ENCODE data around the gene VANGL1. TPM values are rescaled to one million over a fixed set of nuclear protein-coding genes. Genes with fewer than 3 reads are reported as not detected.

VANGL1 gene
- total RNA-seq, 1 experiment from 2014 or later, result 22.7 TPM

DNA sequence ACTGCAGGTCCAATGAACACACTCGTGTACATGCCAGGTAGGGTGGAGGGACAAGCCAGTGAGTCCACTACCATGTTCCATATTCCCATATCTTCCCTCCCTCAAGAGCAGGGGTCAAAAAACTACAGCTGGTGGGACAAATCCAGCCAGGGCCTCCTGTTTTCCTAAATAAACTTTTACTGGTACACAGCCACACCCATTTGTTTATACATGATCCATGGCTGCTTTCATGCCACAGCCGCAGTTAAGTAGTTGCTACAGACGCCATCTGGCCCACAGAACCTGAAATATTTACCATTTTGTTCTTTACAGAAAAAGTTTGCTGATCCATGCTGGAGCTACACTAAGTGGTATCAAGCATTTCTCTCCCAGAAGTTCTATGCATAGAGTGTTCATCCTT, 84.4 kb downstream of the VANGL1 start:
- intact Hi-C loops (cut with micrococcal nuclease; ENCODE audit: unreplicated experiment) (no loop called here), in situ Hi-C loops (cut with HindIII; ENCODE audit: low pct_unique_long_range_greater_than_20kb, low sequenced_read_pairs) (no loop called here)
- no peak overlapping the region for H3K27ac ChIP-seq (ENCODE audit: low read length)
- ATAC-seq (no peak), DNase-seq (ENCODE audit: low read depth, low spot score) (no peak)
- ChIA-PET CTCF (no interaction called here), POLR2A (no interaction called here)
- no peaks in the 10 kb centered on the region for H3K4me1 ChIP-seq (ENCODE audit: control insufficient read depth, insufficient read depth, low read length)
- no peak for TF ChIP-seq POLR2AphosphoS5 (IDR thresholded peaks at IDR 0.05; ENCODE audit: low read depth, low read length)
- TF ChIP-seq REST (IDR thresholded peaks at IDR 0.05; ENCODE audit: insufficient read depth in 1 of 2, low read depth in 2 of 2, low read length in 1 of 2), result no peak
- TF ChIP-seq CTCF (IDR thresholded peaks at IDR 0.05), result no peak
- no peak for TF ChIP-seq SIN3A (IDR thresholded peaks at IDR 0.05; ENCODE audit: borderline replicate concordance, insufficient read depth, low read depth, low read length)
- TF ChIP-seq TCF7L2 (IDR thresholded peaks at IDR 0.05; ENCODE audit: low read depth, low read length), result no peak
- no peaks in the 10 kb centered on the region for H3K36me3 ChIP-seq (ENCODE audit: control insufficient read depth, insufficient read depth, low read length)
- no peak overlapping the region for H3K4me3 ChIP-seq (ENCODE audit: low read depth in 2 of 2, low read length in 2 of 2)
- H3K27me3 ChIP-seq (ENCODE audit: control insufficient read depth, insufficient read depth, low read length), result no peaks in the 10 kb centered on the region
- no TSS peak for BruUV-seq (replicated peaks)
- no peaks in the 10 kb centered on the region for H3K9me3 ChIP-seq (ENCODE audit: control insufficient read depth, insufficient read depth, low read depth, low read length)

DNA sequence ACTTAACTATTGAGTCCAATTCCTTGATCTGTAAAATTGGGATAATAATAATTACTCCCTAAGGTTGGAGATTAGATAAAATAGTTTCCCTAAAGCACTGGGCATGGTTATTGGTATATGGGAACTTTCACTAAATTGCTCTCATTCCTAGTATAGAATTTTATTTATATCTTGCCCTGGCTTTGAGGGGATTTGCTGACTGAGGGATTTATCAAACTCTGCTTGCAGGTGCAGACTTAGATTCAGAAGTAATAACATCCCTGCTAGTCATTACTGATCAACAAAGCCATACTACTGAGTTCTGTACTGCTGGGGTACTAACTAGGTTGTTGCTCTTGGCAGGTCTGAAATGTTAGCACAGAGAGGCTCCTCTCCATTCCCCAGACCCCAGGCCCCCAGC, 84.8 kb downstream of the VANGL1 start:
- POLR2A ChIA-PET, result no interaction called here
- intact Hi-C loops (cut with micrococcal nuclease; ENCODE audit: unreplicated experiment), result no loop called here

GRCh38 chr1:115727706-115728249, 86.0 kb downstream of the VANGL1 start:
- no peak overlapping the region for H3K27ac ChIP-seq (ENCODE audit: low read length)
- no peak overlapping the region for H3K4me3 ChIP-seq (ENCODE audit: low read depth in 2 of 2, low read length in 2 of 2)
- intact Hi-C loops (cut with micrococcal nuclease; ENCODE audit: unreplicated experiment) (no loop called here), in situ Hi-C loops (cut with HindIII; ENCODE audit: low pct_unique_long_range_greater_than_20kb, low sequenced_read_pairs) (no loop called here)
- no TSS peak for BruUV-seq (replicated peaks)
- TF ChIP-seq POLR2AphosphoS5 (IDR thresholded peaks at IDR 0.05; ENCODE audit: low read depth, low read length) (no peak), TCF7L2 (IDR thresholded peaks at IDR 0.05; ENCODE audit: low read depth, low read length) (no peak), SIN3A (IDR thresholded peaks at IDR 0.05; ENCODE audit: borderline replicate concordance, insufficient read depth, low read depth, low read length) (no peak), REST (IDR thresholded peaks at IDR 0.05; ENCODE audit: insufficient read depth in 1 of 2, low read depth in 2 of 2, low read length in 1 of 2) (no peak)
- H3K27me3 ChIP-seq (ENCODE audit: control insufficient read depth, insufficient read depth, low read length), result no peaks in the 10 kb centered on the region
- ATAC-seq, result no peak
- H3K4me1 ChIP-seq (ENCODE audit: control insufficient read depth, insufficient read depth, low read length), result no peaks in the 10 kb centered on the region
- CTCF ChIA-PET, result no interaction called here
- POLR2A ChIA-PET, result no interaction called here
- H3K36me3 ChIP-seq (ENCODE audit: control insufficient read depth, insufficient read depth, low read length), result no peaks in the 10 kb centered on the region
- no peaks in the 10 kb centered on the region for H3K9me3 ChIP-seq (ENCODE audit: control insufficient read depth, insufficient read depth, low read depth, low read length)
- no peak for DNase-seq (ENCODE audit: low read depth, low spot score)

More for the DNA sequence above, 84.8 kb downstream of the VANGL1 start:
- in situ Hi-C loops (cut with HindIII; ENCODE audit: low pct_unique_long_range_greater_than_20kb, low sequenced_read_pairs), result no loop called here
- Histone ChIP-seq H3K4me3 (ENCODE audit: low read depth in 2 of 2, low read length in 2 of 2) (no peak overlapping the region), H3K9me3 (ENCODE audit: control insufficient read depth, insufficient read depth, low read depth, low read length) (no peaks in the 10 kb centered on the region), H3K27ac (ENCODE audit: low read length) (no peak overlapping the region), H3K4me1 (ENCODE audit: control insufficient read depth, insufficient read depth, low read length) (no peaks in the 10 kb centered on the region), H3K36me3 (ENCODE audit: control insufficient read depth, insufficient read depth, low read length) (no peaks in the 10 kb centered on the region), H3K27me3 (ENCODE audit: control insufficient read depth, insufficient read depth, low read length) (no peaks in the 10 kb centered on the region)
- no TSS peak for BruUV-seq (replicated peaks)
- ATAC-seq, result no peak
- DNase-seq (ENCODE audit: low read depth, low spot score), result no peak
- no peak for TF ChIP-seq POLR2AphosphoS5 (IDR thresholded peaks at IDR 0.05; ENCODE audit: low read depth, low read length)
- CTCF ChIA-PET, result no interaction called here
